ENCODE data around the gene CCNL2. TPM values are rescaled to one million over a fixed set of nuclear protein-coding genes. Genes with fewer than 3 reads are reported as not detected.
"Not testable (repeated sequence)": the region's sequence is repeated elsewhere in the genome, so short reads cannot be mapped to it uniquely, and the experiment has no call there.

CCNL2 gene
- total and polyA plus RNA-seq, 2 experiments from 2014 or later = 115 to 146 TPM

DNA sequence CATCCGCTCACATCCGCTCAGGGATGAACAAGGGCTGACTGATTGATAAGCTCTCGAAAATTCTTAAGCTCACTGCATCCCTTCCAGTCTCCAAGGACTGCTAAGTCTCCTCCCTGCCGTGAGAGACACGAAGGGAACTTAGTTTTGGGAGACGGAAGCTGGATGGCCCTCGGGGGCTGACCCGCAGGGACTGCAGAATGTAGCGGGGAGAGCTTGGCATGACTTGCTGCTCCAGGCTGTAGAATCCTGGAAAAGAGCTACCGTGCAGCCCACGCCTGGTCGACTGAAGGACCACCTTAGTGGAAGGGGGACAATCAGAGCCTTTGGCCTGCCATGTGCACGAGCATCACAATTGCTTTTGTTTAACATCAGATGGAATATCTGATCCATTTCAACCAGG, 16.6 kb upstream of the CCNL2 start (continued):
- TF ChIP-seq, protein P1, sequence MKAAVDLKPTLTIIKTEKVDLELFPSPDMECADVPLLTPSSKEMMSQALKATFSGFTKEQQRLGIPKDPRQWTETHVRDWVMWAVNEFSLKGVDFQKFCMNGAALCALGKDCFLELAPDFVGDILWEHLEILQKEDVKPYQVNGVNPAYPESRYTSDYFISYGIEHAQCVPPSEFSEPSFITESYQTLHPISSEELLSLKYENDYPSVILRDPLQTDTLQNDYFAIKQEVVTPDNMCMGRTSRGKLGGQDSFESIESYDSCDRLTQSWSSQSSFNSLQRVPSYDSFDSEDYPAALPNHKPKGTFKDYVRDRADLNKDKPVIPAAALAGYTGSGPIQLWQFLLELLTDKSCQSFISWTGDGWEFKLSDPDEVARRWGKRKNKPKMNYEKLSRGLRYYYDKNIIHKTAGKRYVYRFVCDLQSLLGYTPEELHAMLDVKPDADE (IDR thresholded peaks at IDR 0.05) = no peak
- TF ChIP-seq ZNF114 (CRISPR knock-in tag; IDR thresholded peaks at IDR 0.05) = no peak
- TF ChIP-seq JUNB (IDR thresholded peaks at IDR 0.05; ENCODE audit: unreplicated experiment) = no peak

DNA sequence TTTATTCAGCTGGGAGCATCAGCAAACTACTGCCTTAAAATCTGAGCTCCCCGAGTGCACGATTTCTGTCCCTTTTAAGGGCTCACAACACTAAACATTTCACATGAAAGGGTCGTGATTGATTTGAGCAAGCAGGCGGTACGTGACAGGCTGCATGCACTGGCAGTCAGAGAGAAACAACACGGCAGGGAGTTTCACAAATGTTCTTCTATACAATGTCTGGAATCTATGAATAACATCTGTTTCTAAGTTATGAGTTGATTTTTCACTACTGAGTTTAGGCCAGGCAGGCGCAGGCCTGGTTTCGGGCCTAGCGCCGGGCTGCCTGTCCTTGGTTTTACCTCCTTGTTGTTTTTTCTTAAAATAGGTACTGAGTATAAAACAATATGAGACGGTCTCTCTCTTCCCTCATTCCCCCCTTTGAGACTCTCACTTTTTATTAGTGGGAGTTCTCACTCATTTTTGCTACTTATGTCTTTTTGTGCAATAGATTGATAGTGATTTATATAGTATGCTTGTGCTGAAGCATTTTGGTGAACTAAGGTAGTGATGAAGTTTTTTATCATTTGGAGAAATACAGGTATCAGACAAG, 13.3 kb upstream of the CCNL2 start:
- peaks cover 14% of the 10 kb centered on the region for H3K27me3 Mint-ChIP-seq (ENCODE audit: insufficient read depth, low read depth, poor library complexity)
- Histone ChIP-seq H3K4me1 (ENCODE audit: insufficient read depth) (peaks cover 31% of the 10 kb centered on the region), H3K79me2 (replicated peaks; ENCODE audit: insufficient read depth) (peaks cover 22% of the 10 kb centered on the region), H3F3A (replicated peaks; ENCODE audit: low read depth) (peaks cover 23% of the 10 kb centered on the region)
- not testable (repeated sequence) for H2AFZ ChIP-seq; H3K27me3 ChIP-seq (ENCODE audit: insufficient read depth); H3K36me3 ChIP-seq (ENCODE audit: insufficient read depth); H3K9me2 ChIP-seq (ENCODE audit: insufficient read depth); H3K27ac ChIP-seq (ENCODE audit: low read depth); ATAC-seq; DNase-seq (ENCODE audit: low spot score); H3K4me3 Mint-ChIP-seq; H3K4me2 ChIP-seq; H3K4me3 ChIP-seq; H4K20me1 ChIP-seq (replicated peaks; ENCODE audit: insufficient read depth); H3K27ac Mint-ChIP-seq
- peaks cover 29% of the 10 kb centered on the region for H3K36me3 Mint-ChIP-seq (ENCODE audit: low read depth)
- peaks cover 14% of the 10 kb centered on the region for H3K9me3 Mint-ChIP-seq
- H3K4me1 Mint-ChIP-seq = peaks cover 34% of the 10 kb centered on the region

DNA sequence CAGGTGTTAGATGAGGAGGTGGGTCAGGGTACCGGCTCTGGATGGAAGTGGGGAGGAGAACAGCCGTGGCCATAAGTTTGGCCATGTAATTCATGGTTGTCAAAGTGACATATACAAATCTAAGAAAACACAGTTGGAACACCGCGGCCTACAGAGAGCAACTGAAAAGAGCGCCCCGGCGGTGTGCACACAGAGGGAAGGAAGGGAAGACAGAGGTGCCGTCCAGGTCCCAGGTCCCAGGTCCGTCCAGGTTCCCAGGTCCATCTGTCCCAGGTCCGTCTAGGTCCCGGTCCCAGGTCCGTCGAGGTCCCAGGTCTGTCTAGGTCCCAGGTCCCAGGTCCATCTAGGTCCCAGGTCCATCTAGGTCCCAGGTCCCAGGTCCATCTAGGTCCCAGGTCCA, 12.5 kb upstream of the CCNL2 start:
- Histone ChIP-seq H4K20me1 (replicated peaks; ENCODE audit: insufficient read depth) (no peaks in the 10 kb centered on the region), H2AFZ (no peak overlapping the region), H3K4me2 (no peak overlapping the region), H3K79me2 (replicated peaks; ENCODE audit: insufficient read depth) (peaks cover 28% of the 10 kb centered on the region), H3K9me2 (ENCODE audit: insufficient read depth) (no peaks in the 10 kb centered on the region), H3K4me1 (ENCODE audit: insufficient read depth) (peaks cover 31% of the 10 kb centered on the region), H3F3A (replicated peaks; ENCODE audit: low read depth) (peaks cover 23% of the 10 kb centered on the region), H3K27ac (ENCODE audit: low read depth) (peak overlapping the region; percentile 99; the same call in 1 of the 2 replicates), H3K4me3 (no peak overlapping the region), H3K27me3 (ENCODE audit: insufficient read depth) (no peaks in the 10 kb centered on the region), H3K36me3 (ENCODE audit: insufficient read depth) (no peaks in the 10 kb centered on the region)
- ATAC-seq = no peak
- Mint-ChIP-seq H3K27ac (peak overlapping the region; percentile 54; the same call in 1 of the 2 replicates), H3K9me3 (peaks cover 14% of the 10 kb centered on the region), H3K4me3 (no peak overlapping the region), H3K36me3 (ENCODE audit: low read depth) (peaks cover 33% of the 10 kb centered on the region), H3K27me3 (ENCODE audit: insufficient read depth, low read depth, poor library complexity) (peaks cover 17% of the 10 kb centered on the region), H3K4me1 (peaks cover 34% of the 10 kb centered on the region)
- DNase-seq (ENCODE audit: low spot score) = no peak
- TF ChIP-seq, protein P1 (IDR thresholded peaks at IDR 0.05) = no peak
- no peak for TF ChIP-seq EZH2phosphoT487 (IDR thresholded peaks at IDR 0.05; ENCODE audit: unreplicated experiment)
- TF ChIP-seq, protein P2, sequence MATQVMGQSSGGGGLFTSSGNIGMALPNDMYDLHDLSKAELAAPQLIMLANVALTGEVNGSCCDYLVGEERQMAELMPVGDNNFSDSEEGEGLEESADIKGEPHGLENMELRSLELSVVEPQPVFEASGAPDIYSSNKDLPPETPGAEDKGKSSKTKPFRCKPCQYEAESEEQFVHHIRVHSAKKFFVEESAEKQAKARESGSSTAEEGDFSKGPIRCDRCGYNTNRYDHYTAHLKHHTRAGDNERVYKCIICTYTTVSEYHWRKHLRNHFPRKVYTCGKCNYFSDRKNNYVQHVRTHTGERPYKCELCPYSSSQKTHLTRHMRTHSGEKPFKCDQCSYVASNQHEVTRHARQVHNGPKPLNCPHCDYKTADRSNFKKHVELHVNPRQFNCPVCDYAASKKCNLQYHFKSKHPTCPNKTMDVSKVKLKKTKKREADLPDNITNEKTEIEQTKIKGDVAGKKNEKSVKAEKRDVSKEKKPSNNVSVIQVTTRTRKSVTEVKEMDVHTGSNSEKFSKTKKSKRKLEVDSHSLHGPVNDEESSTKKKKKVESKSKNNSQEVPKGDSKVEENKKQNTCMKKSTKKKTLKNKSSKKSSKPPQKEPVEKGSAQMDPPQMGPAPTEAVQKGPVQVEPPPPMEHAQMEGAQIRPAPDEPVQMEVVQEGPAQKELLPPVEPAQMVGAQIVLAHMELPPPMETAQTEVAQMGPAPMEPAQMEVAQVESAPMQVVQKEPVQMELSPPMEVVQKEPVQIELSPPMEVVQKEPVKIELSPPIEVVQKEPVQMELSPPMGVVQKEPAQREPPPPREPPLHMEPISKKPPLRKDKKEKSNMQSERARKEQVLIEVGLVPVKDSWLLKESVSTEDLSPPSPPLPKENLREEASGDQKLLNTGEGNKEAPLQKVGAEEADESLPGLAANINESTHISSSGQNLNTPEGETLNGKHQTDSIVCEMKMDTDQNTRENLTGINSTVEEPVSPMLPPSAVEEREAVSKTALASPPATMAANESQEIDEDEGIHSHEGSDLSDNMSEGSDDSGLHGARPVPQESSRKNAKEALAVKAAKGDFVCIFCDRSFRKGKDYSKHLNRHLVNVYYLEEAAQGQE (IDR thresholded peaks at IDR 0.05; ENCODE audit: unreplicated experiment) = no peak
- TF ChIP-seq STAT1 (IDR thresholded peaks at IDR 0.05; ENCODE audit: unreplicated experiment) = no peak
- TF ChIP-seq NANOG (IDR thresholded peaks at IDR 0.05; ENCODE audit: borderline replicate concordance) = no peak
- TF ChIP-seq ZNF114 (CRISPR knock-in tag; IDR thresholded peaks at IDR 0.05) = no peak
- TF ChIP-seq ZNF331 (CRISPR knock-in tag; IDR thresholded peaks at IDR 0.05; ENCODE audit: low read depth) = no peak
- TF ChIP-seq CREB1 (CRISPR knock-in tag; IDR thresholded peaks at IDR 0.05; ENCODE audit: low read depth) = no peak
- TF ChIP-seq JUNB (IDR thresholded peaks at IDR 0.05; ENCODE audit: unreplicated experiment) = no peak
- TF ChIP-seq, protein P3, sequence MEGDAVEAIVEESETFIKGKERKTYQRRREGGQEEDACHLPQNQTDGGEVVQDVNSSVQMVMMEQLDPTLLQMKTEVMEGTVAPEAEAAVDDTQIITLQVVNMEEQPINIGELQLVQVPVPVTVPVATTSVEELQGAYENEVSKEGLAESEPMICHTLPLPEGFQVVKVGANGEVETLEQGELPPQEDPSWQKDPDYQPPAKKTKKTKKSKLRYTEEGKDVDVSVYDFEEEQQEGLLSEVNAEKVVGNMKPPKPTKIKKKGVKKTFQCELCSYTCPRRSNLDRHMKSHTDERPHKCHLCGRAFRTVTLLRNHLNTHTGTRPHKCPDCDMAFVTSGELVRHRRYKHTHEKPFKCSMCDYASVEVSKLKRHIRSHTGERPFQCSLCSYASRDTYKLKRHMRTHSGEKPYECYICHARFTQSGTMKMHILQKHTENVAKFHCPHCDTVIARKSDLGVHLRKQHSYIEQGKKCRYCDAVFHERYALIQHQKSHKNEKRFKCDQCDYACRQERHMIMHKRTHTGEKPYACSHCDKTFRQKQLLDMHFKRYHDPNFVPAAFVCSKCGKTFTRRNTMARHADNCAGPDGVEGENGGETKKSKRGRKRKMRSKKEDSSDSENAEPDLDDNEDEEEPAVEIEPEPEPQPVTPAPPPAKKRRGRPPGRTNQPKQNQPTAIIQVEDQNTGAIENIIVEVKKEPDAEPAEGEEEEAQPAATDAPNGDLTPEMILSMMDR (conservative IDR thresholded peaks at IDR 0.05; ENCODE audit: low read depth in 2 of 2) = no peak
- no peak for TF ChIP-seq EZH2 (IDR thresholded peaks at IDR 0.05; ENCODE audit: low read depth, unreplicated experiment)
